Middle frontal gyrus (tissue), 1 donor: ENCODE data around the gene RPS6KC1.
"Not testable (repeated sequence)": the region's sequence is repeated elsewhere in the genome, so short reads cannot be mapped to it uniquely, and the experiment has no call there.

ENCODE experiments used
- DNase-seq: peaks from one replicate; pipeline ENCODE4 v3.0.0-alpha.2; 2015; ENCODE audit warnings: low spot score; ENCODE audit errors: extremely low spot score

Gene RPS6KC1

DNA sequence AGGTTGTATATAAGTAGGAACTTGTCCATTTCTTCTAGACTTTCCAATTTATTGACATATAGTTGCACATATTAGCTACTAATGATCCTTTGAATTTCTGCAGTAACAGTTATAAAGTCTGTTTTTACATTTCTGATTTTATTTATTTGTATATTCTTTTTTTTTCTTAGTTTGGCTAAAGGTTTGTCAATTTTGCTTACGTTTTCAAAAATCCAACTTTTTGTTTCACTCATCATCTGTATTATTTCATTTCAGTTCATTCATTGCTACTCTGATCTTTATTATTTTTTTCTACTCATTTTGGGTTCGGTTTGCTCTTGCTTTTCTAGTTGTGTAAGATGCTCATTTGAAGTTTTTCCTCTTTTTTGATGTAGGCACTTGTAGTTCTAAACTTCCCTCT, 97.9 kb downstream of the RPS6KC1 start:
- no peak for DNase-seq

GRCh38 chr1:213150090-213150489, 99.0 kb downstream of the RPS6KC1 start:
- not testable (repeated sequence) for DNase-seq

DNA sequence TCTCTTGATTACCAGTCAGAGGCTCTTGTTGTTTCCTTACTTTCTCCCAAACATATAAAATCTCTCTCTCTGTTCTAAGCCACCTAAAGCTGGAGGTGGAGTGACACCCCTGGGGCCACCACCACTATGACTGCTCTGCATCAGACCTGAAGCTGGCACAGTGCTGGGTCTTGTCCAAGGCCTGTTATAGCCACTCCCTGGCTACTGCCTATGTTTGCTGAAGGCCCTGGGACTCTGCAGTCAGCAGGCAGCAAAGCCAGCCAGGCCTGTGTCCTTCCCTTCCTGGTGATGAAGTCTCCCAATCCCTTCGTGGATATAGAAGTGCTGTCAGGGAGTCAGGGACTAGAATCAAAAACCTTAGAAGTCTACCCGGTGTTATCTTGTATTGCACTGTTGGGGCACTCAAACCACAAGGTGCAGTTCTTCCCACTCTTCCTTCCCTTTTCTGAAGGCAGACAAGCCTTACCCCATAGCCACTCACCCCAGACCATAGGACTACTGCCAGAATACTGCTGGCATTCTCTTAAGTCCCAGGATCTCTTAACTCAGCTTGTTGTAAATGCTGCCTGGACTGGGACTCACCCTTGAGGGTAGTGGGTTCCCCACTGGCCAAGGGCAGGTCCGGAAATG, 103.1 kb downstream of the RPS6KC1 start:
- no peak for DNase-seq

GRCh38 chr1:213159376-213159775, 108.3 kb downstream of the RPS6KC1 start:
- no peak for DNase-seq

DNA sequence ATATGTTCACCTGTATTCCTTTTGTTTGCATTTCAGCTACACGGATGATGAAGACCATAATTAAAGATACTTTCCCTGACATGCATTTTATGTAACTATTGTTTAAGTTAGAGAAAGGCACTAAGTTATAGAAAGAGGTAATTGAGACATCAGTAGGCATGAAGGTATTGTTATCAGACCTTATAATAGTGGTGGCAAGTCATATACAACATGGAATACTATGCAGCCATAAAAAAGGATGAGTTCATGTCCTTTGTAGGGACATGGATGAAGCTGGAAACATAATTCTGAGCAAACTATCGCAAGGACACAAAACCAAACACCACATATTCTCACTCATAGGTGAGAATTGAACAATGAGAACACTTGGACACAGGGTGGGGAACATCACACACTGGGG, 109.4 kb downstream of the RPS6KC1 start:
- not testable (repeated sequence) for DNase-seq

- DNase-seq = no peak
These were observed 111.3 kb downstream of the RPS6KC1 start for GRCh38 chr1:213162338-213162737.

DNA sequence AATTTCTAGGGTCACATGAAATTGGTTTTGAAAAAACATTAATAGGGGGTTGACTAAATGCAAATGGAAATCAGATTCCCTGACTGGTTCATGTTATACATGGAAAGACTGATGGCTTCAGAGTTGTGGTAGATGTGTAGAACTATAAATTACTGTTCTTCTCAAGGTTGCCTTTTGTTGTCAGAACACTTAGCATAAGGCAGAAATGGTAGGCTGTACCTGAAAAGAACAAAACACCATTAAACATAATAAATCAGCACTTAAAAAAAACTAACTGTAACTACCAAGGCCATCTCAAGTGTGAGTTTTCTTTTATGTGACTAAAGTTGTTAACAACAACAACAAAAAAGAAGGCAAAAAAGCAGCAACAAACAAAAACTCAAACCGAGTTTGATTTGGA, 111.8 kb downstream of the RPS6KC1 start:
- DNase-seq = no peak

GRCh38 chr1:213163278-213163711, 112.3 kb downstream of the RPS6KC1 start:
- no peak for DNase-seq

GRCh38 chr1:213164561-213164960, 113.5 kb downstream of the RPS6KC1 start:
- no peak for DNase-seq

DNA sequence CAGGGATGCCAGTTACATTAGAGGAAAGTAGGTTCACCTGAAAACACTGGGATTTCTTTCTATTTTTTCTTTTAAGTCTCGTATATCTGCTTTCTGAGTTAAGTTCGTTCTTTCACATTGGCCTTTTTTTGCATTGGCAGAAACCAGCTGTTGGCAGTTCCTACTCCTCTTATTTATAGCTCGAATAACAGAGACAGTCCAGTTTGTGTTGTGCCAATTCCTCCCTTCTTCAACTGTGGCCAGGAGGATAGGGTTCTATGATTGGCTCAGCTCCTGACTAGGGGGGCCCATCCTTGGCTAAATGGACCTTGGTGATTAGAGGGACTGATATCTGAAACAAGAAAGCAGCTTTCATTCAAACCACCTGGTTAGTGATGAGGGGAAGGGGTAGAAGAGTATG, 115.8 kb downstream of the RPS6KC1 start:
- DNase-seq = no peak

GRCh38 chr1:213171711-213172110, 120.7 kb downstream of the RPS6KC1 start:
- DNase-seq = no peak

GRCh38 chr1:213176341-213176740, 125.3 kb downstream of the RPS6KC1 start:
- DNase-seq = no peak

DNA sequence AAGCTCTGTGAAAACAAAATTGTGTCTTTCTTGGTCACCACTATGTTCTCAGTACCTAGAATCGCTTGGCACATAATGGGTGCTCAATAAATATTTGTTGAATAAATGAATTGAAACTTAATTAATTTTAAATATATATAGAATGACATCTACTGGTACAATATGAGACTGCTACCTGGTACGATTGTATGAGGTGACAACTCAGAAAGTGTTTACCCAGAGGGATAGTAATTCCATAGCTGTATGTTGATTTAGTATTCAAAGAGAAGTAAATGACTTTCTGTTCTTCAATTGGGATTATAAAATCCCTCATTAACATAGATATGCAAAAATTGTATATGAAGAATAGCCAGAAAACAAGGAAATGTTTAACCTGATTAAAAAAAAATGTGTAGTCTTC, 128.7 kb downstream of the RPS6KC1 start:
- no peak for DNase-seq

DNA sequence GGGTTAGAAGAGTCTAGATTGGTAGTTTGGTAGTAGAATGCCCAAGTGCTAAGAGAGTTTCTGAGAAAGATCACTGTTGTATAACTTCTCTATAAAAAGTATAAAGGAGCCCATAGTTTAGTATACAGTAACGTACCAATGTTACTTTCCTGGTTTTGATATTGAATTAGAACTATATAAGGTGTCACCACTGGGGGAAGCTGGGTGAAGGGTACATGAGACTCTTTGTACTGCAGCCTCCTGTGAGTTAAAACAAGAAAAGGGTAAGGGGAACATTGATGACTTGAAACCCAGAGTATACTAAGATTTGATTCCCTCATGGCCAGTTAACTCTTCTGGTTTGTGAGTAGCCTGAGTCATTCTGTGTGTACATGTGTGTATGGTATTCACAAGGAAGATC, 129.8 kb downstream of the RPS6KC1 start:
- DNase-seq = no peak

DNA sequence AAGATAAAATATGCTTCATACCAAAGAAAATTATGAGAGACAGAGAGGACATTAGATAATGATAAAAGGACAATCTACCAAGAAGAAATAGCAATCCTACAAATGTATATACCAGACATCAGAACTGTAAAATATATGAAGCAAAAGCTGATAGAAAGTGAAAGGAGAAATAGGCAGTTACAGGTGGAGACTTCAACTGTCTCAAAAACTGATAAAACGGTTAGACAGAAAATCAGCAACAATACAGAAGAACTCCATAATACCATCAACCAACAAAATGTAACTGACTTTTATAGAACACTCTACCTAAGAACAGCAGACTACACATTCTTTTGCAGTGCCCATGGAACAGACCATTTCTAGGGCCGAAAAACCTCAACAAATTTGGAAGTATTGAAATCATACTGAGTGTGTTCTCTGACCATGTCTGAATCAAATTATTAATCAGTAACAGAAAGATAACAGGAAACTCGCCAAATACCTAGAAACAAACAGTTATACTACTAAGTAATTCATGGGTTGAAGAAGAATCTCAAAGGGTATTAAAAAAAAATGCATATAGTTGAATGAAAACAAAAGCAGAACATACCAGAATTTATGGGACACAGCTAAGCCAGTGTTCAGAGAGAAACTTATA, 132.1 kb downstream of the RPS6KC1 start:
- no peak for DNase-seq

GRCh38 chr1:213186168-213186567, 135.1 kb downstream of the RPS6KC1 start:
- no peak for DNase-seq

DNA sequence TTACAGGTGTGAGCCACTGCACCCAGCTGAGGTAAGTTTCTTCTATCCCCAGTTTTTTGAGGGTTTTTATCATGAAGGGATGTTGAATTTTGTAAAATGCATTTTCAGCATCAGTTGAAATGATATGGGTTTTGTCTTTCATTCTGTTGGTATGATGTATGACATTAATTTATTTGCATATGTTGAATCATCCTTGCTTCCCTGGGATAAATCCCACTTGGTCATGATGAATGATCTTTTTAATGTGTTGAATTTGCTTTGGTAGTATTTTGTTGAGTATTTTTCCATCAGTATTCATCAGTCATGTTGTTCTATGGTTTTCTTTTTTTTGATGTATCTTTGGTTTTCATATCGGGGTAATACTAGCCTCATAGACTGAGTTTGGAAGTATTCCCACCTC, 141.0 kb downstream of the RPS6KC1 start:
- DNase-seq = no peak

DNA sequence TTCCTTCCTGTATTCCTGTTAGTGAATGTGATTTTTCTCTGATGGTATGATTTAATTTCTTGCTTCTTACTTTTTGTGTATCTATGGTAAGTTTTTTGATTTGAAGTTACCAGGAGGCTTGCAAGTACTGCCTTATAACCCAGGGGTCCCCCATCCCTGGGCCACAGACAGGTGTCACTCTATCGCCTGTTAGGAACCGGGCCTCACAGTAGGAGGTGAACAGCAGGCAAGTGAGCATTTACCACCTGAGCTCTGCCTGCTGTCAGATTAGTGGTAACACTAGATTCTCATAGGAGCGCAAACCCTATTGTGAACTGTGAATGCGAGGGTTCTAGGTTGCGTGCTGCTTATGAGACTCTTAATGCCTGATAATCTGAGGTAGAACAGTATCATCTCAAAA, 143.3 kb downstream of the RPS6KC1 start:
- DNase-seq = no peak

- no peak for DNase-seq
These were observed 143.8 kb downstream of the RPS6KC1 start for GRCh38 chr1:213194855-213195254.

- DNase-seq = not testable (repeated sequence)
These were observed 145.4 kb downstream of the RPS6KC1 start for GRCh38 chr1:213196328-213197054.

- DNase-seq = no peak
These were observed 149.6 kb downstream of the RPS6KC1 start for GRCh38 chr1:213200630-213201029.

- no peak for DNase-seq
These were observed 150.5 kb downstream of the RPS6KC1 start for GRCh38 chr1:213201380-213202155.
